Measurements from ENCODE around the gene SBK3.
A peak's percentile ranks its signal among the peaks of the same experiment; 100 is the strongest.

Gene SBK3

GRCh38 chr19:55529636-55530234 is 15.6 kb downstream of the SBK3 start:
- TF ChIP-seq CTCF (conservative IDR thresholded peaks at IDR 0.05; ENCODE audit: low read length), result no peak
- DNase-seq (ENCODE audit: low read depth), result no peak
- H3K4me3 ChIP-seq (ENCODE audit: low read length), result no peak overlapping the region

- no peak overlapping the region for H3K4me3 ChIP-seq (ENCODE audit: low read length)
- TF ChIP-seq CTCF (conservative IDR thresholded peaks at IDR 0.05; ENCODE audit: low read length), result peak; percentile 27; the same call in 1 of the 2 replicates
- peak; percentile 37 for DNase-seq (ENCODE audit: low read depth)
These were observed 17.1 kb downstream of the SBK3 start for GRCh38 chr19:55528030-55528803.

GRCh38 chr19:55527197-55528029 is 17.9 kb downstream of the SBK3 start:
- no peak for TF ChIP-seq CTCF (conservative IDR thresholded peaks at IDR 0.05; ENCODE audit: low read length)
- H3K4me3 ChIP-seq (ENCODE audit: low read length), result no peak overlapping the region
- no peak for DNase-seq (ENCODE audit: low read depth)

GRCh38 chr19:55526216-55527196 is 18.8 kb downstream of the SBK3 start:
- H3K4me3 ChIP-seq (ENCODE audit: low read length), result no peak overlapping the region
- peak; percentile 49 for DNase-seq (ENCODE audit: low read depth)
- no peak for TF ChIP-seq CTCF (conservative IDR thresholded peaks at IDR 0.05; ENCODE audit: low read length)

- no peak for TF ChIP-seq CTCF (conservative IDR thresholded peaks at IDR 0.05; ENCODE audit: low read length)
- no peak for DNase-seq (ENCODE audit: low read depth)
- H3K4me3 ChIP-seq (ENCODE audit: low read length), result no peak overlapping the region
These were observed 19.8 kb downstream of the SBK3 start for GRCh38 chr19:55525289-55526101.

All from AG10803 (cell line).